OCI-M2 (cell line): ENCODE data around the gene KDM2A.
"Not testable (repeated sequence)": the region's sequence is repeated elsewhere in the genome, so short reads cannot be mapped to it uniquely, and the experiment has no call there.

Experiments used
- DNase-seq: peaks from one replicate; lab custom pipeline; 2025; ENCODE audit not compliant: unreplicated experiment; lab: John Stamatoyannopoulos, UW

The KDM2A gene

GRCh38 chr11:67167091-67167490, 48.0 kb downstream of the KDM2A start:
- no peak for DNase-seq

- DNase-seq, result no peak
These were observed 48.7 kb downstream of the KDM2A start for GRCh38 chr11:67167719-67168118.

DNA sequence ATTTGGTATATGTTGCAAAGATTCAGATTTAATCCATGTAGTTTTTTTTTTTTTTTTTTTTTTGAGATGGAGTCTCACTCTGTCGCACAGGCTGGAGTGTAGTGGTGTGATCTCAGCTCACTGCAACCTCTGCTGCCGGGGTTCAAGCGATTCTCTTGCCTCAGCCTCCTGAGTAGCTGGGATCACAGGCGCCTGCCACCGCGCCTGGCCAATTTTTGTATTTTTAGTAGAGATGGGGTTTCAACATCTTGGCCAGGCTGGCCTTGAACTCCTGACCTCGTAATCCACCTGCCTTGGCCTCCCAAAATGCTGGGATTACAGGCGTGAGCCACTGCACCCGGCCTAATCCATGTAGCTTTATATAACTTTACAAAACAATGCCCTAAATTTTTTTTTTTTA, 49.8 kb downstream of the KDM2A start:
- DNase-seq, result not testable (repeated sequence)

DNA sequence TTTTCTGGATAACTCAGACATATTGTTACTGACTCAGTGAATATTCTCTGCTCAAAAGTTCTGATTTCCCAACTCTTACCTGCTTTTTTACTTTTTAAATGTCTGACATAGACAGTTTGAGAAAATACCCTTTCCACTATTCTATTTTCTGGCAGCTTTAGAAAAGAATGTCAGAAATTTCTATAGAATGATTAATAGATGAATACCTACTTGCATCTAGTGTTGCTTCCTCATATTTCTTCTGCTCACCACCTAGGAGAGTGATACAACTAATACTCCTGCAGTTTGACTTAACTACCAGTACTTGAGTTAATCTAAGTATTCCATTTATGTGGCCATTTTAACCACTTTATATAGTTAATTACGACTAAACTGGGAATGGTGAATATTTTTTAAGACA, 55.2 kb downstream of the KDM2A start:
- DNase-seq, result no peak

GRCh38 chr11:67177399-67178281, 58.6 kb downstream of the KDM2A start:
- DNase-seq, result no peak

DNA sequence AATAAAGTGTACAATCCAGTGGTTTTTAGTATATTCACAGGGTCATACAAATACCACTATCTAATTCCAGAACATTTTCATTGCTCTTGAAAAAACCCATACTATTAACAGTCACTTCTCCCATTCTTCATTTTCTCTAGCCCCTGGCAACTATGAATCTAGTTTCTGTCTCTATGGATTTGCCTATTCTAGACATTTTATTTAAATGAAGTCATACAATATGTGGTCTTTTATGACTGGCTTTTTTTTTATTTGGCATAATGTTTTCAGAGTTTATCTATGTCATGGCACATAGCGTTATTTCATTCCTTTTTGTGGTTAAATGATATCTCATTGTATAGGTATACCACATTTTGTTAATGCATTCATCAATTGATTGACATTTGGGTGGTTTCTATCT, 59.4 kb downstream of the KDM2A start:
- no peak for DNase-seq

- DNase-seq, result no peak
These were observed 59.8 kb downstream of the KDM2A start for GRCh38 chr11:67178878-67179277.

- no peak for DNase-seq
These were observed 60.9 kb downstream of the KDM2A start for GRCh38 chr11:67179892-67180490.

- DNase-seq, result no peak
These were observed 75.0 kb downstream of the KDM2A start for GRCh38 chr11:67194096-67194495.

DNA sequence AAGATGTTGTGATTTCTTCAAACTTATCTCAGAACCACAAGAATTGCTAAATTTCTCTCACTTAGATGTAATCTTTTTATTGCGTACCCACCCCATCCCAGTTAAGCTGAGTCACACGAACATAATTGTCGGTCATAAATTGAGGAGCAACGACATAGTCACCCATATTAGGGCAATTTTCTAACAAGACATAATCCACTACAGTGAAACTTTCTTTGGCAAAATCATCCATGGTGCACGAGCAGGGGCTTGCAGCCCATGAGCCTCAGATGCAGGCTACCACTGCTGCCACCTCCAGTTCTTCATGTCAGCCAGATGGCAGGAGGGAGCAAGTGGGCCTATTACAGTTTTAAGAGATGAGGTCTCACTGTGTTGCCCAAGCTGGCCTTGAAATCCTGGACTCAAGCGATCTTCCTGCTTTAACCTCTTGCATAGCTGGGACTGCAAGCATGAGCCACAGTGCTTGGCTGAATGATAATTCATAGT, 77.0 kb downstream of the KDM2A start:
- DNase-seq, result no peak

GRCh38 chr11:67197606-67198005, 78.5 kb downstream of the KDM2A start:
- no peak for DNase-seq

DNA sequence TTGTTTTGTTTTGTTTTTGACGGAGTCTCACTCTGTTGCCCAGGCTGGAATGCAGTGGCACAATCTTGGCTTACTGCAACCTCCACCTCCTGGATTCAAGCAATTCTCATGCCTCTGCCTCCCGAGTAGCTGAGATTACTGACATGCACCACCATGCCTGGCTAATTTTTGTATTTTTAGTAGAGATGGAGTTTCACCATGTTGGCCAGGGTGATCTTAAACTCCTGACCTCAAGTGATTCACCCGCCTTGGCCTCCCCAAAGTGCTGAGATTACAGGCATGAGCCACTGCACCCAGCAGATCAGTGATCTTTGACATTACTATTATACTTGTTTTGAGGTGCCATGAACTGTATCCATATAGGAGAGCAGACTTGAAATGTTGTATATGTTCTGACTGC, 79.7 kb downstream of the KDM2A start:
- not testable (repeated sequence) for DNase-seq

GRCh38 chr11:67199751-67200150, 80.7 kb downstream of the KDM2A start:
- DNase-seq, result no peak

DNA sequence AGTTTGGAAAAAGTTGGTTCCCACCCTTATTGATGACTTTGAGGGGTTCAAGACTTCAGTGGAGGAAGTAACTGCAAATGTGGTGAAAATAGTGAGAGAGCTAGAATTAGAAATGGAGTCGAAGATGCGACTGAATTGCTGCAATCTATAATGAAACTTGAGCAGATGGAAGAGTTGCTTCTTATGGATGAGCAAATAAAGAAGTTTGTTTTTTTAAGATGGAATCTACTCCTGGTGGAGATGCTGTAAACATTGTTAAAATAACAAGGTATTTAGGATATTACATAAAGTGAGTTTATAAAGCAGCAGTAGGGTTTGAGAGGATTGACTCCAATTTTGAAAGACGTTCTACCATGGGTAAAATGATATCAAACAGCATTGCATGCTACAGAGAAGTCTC, 83.0 kb downstream of the KDM2A start:
- no peak for DNase-seq

DNA sequence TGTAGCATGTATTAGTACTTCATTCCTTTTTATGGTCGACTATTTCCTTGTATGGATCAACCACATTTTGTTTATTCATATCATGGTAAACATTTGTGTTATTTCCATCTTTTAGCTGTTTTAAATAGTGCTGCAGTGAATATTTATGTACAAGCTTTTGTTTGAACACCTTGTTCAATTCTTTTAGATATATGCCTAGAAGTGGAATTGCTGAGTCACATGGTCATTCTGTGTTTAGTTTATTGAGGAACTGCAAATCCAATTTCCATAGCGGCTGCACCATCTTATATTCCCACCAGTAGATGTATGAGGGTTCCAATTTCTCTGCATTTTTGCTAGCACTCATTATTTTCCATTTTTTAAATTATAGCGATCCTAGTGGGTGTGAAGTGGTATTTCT, 85.8 kb downstream of the KDM2A start:
- DNase-seq, result no peak

- not testable (repeated sequence) for DNase-seq
These were observed 90.2 kb downstream of the KDM2A start for GRCh38 chr11:67209222-67209621.

DNA sequence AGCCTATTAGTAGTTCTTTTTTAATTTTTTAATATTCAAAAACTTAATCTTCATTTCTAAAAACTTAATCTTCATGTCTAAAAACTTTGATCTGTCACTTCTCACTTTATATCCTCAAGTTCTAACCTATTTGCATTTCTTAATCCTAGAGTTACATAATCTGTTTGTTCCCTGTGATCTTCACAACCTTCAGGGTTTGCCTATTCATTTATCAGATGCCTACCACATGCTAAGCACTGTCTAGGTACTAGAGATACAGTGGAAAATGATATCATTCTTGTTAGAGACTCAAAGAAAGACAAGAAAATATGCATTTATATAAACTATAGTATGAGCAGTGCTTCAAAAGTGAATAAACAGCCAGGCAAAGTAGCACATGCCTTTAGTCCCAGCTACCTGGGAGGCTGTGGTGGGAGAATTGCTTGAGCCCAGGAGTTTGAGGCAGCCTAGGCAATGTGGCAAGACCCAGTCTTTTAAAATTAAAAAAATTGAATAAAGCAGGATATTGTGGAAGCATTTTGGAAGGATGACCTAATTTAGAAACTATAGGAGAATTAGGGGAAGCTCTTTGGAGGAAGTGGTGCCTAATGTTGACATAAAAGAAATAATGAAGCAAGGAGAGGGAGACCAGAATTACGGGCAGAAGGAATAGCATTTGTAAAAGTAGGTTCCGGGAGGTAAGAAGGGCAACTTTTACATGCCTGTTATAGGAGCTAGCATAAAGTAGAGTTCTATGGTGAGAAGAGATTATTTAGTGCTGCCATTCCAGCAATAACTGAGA, 92.8 kb downstream of the KDM2A start:
- no peak for DNase-seq

- no peak for DNase-seq
These were observed 94.1 kb downstream of the KDM2A start for GRCh38 chr11:67213178-67213621.

DNA sequence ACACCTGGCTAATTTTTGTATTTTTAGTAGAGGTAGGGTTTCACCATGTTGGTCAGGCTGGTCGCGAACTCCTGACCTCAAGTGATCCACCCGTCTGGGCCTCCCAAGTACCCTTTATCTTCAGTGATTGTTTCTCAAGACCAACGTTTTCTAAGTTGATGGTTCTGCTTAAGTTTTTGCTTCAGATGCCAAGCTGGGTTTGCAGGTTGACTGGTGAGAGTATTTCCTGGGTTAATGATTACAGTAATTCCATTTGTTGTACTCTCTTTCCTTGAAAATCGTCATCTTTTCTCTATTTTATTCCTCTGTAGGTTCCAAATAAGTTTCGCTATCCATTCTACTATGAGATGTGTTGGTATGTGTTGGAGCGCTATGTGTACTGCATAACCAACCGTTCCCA, 108.7 kb downstream of the KDM2A start:
- DNase-seq, result no peak

- no peak for DNase-seq
These were observed 111.3 kb downstream of the KDM2A start for GRCh38 chr11:67230406-67230805.

- no peak for DNase-seq
These were observed 111.8 kb downstream of the KDM2A start for GRCh38 chr11:67230886-67231285.
